ENCODE measurements around the gene HDAC1. TPM values are rescaled to one million over a fixed set of nuclear protein-coding genes. Genes with fewer than 3 reads are reported as not detected.

Gene HDAC1
- total and polyA plus RNA-seq, 2 of the 13 experiments (the other 11 are each of a cell fraction or from before 2014, with no cell fraction given) = 93.5 to 189 TPM

DNA sequence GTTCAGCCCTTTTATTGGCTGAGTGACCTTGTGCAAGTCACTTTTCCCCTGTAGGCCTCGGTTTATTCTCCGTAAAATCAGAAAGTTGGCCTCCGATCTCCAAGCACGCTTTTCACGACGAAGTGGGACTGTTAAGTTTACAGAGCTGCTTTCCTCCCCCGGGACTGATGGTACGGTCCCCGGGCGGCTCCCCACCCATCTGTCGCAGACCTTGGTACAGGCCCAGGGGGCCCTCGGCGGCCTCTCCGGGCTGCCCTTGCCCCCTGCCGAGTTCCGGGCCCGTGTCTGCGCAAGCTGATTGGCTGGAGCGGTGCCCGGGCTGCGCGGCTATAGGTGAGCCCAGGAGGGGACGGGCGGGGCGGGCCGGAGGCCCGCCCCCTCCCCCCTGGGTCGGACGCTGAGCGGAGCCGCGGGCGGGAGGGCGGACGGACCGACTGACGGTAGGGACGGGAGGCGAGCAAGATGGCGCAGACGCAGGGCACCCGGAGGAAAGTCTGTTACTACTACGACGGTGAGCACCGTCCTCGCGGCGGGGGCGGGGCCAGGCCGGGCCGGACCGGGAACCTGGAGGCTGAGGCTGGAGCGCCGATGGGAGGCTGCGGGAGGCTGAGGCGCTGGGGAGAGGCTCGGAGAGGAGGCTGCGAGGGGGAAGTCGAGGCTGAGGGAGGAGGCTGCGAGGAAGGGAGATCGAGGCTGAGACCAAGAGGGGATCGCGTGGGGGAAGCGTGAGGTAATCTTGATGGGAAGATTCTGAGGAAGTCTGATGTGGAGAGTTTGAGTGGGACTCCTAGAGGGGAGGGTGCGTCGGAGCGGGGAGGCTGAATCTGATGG, at the start of gene HDAC1 (continued):
- TF ChIP-seq ZNF558 (CRISPR knock-in tag; IDR thresholded peaks at IDR 0.05; ENCODE audit: borderline replicate concordance) (peak; percentile 76; the same call in 1 of the 2 replicates), KMT2B (CRISPR knock-in tag; IDR thresholded peaks at IDR 0.05) (peak; percentile 57), YY1 (IDR thresholded peaks at IDR 0.05; ENCODE audit: insufficient read depth, insufficient replicate concordance, low read depth, low read length) (peak; percentile 92), YEATS4 (CRISPR knock-in tag; IDR thresholded peaks at IDR 0.05; ENCODE audit: borderline replicate concordance) (peak; percentile 73), ZIK1 (CRISPR knock-in tag; IDR thresholded peaks at IDR 0.05; ENCODE audit: borderline replicate concordance, low read depth) (0 out of 2 replicates have a peak, but pooled peaks have one; percentile 44), NR2C2 (CRISPR knock-in tag; IDR thresholded peaks at IDR 0.05; ENCODE audit: borderline replicate concordance) (peak; percentile 66), HOXD1 (CRISPR knock-in tag; IDR thresholded peaks at IDR 0.05) (peak; percentile 76), TGIF2 (CRISPR knock-in tag; IDR thresholded peaks at IDR 0.05) (peak; percentile 41; the same call in 1 of the 2 replicates), CEBPZ (IDR thresholded peaks at IDR 0.05; ENCODE audit: low read length) (no peak), ZNF317 (CRISPR knock-in tag; IDR thresholded peaks at IDR 0.05) (peak; percentile 23; the same call in 1 of the 2 replicates), ZNF343 (CRISPR knock-in tag; IDR thresholded peaks at IDR 0.05) (no peak), E2F2 (CRISPR knock-in tag; IDR thresholded peaks at IDR 0.05; ENCODE audit: borderline replicate concordance) (0 out of 2 replicates have a peak, but pooled peaks have one; percentile 33), SSRP1 (CRISPR knock-in tag; IDR thresholded peaks at IDR 0.05) (no peak), PHF8 (CRISPR knock-in tag; IDR thresholded peaks at IDR 0.05) (peak; percentile 80), SKI (IDR thresholded peaks at IDR 0.05; ENCODE audit: partially characterized antibody) (peak; percentile 8), RARA (CRISPR knock-in tag; IDR thresholded peaks at IDR 0.05) (peak; percentile 18; the same call in 1 of the 2 replicates), EED (CRISPR knock-in tag; IDR thresholded peaks at IDR 0.05) (0 out of 2 replicates have a peak, but pooled peaks have one; percentile 67), HNF4G (IDR thresholded peaks at IDR 0.05; ENCODE audit: borderline replicate concordance, low read depth, low read length) (peak; percentile 22; the same call in 1 of the 2 replicates), HNF4G (CRISPR knock-in tag; IDR thresholded peaks at IDR 0.05; ENCODE audit: borderline replicate concordance, low read depth) (no peak), SAP130 (CRISPR knock-in tag; IDR thresholded peaks at IDR 0.05; ENCODE audit: low read depth) (peak; percentile 81), ZNF766 (CRISPR knock-in tag; IDR thresholded peaks at IDR 0.05; ENCODE audit: borderline replicate concordance) (no peak), KDM2A (CRISPR knock-in tag; IDR thresholded peaks at IDR 0.05; ENCODE audit: borderline replicate concordance, low read depth) (peak; percentile 73; the same call in 1 of the 2 replicates)
- TF ChIP-seq, protein P1, sequence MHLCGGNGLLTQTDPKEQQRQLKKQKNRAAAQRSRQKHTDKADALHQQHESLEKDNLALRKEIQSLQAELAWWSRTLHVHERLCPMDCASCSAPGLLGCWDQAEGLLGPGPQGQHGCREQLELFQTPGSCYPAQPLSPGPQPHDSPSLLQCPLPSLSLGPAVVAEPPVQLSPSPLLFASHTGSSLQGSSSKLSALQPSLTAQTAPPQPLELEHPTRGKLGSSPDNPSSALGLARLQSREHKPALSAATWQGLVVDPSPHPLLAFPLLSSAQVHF (CRISPR knock-in tag; IDR thresholded peaks at IDR 0.05) = 0 out of 2 replicates have a peak, but pooled peaks have one; percentile 34
- TF ChIP-seq, protein P2, sequence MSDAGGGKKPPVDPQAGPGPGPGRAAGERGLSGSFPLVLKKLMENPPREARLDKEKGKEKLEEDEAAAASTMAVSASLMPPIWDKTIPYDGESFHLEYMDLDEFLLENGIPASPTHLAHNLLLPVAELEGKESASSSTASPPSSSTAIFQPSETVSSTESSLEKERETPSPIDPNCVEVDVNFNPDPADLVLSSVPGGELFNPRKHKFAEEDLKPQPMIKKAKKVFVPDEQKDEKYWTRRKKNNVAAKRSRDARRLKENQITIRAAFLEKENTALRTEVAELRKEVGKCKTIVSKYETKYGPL (CRISPR knock-in tag; IDR thresholded peaks at IDR 0.05) = peak; percentile 46; the same call in 1 of the 2 replicates

Measured in HepG2 (cell line).